NB4 (cell line): Measurements from ENCODE around the gene DENND5B.

ENCODE experiments used
- DNase-seq: peaks from one replicate; pipeline ENCODE4 v3.0.0; 2010; ENCODE audit warnings: low read depth
- H3K4me3 ChIP-seq: one replicate; pipeline ENCODE4 v1.5.1; 2011; ENCODE audit warnings: mild to moderate bottlenecking, low read depth, low read length, moderate library complexity
- CTCF ChIP-seq: IDR thresholded peaks from one replicate; pipeline ENCODE4 v1.5.1; 2012; ENCODE audit warnings: low read depth, low read length
- MAX ChIP-seq: IDR thresholded peaks from 2 replicates; pipeline ENCODE4 v1.6.1; 2011; ENCODE audit warnings: low read depth, low read length
- MYC ChIP-seq: IDR thresholded peaks from 2 replicates; pipeline ENCODE4 v1.6.1; 2011; ENCODE audit warnings: low read depth, low read length
- POLR2A ChIP-seq: IDR thresholded peaks from 2 replicates; pipeline ENCODE4 v1.6.1; 2011; ENCODE audit warnings: mild to moderate bottlenecking; ENCODE audit not compliant: insufficient read length; ENCODE audit errors: extremely low read depth

DENND5B gene

GRCh38 chr12:31444736-31445135 is 146.2 kb downstream of the DENND5B start:
- TF ChIP-seq POLR2A (no peak), MAX (no peak), CTCF (no peak), MYC (no peak)
- no peak for DNase-seq
- no peak overlapping the region for H3K4me3 ChIP-seq

GRCh38 chr12:31440586-31440985 is 150.3 kb downstream of the DENND5B start:
- no peak overlapping the region for H3K4me3 ChIP-seq
- DNase-seq = no peak
- TF ChIP-seq MYC = no peak
- TF ChIP-seq MAX = no peak
- TF ChIP-seq POLR2A = no peak
- TF ChIP-seq CTCF = no peak

GRCh38 chr12:31440134-31440533 is 150.8 kb downstream of the DENND5B start:
- TF ChIP-seq MAX = no peak
- TF ChIP-seq MYC = no peak
- no peak for TF ChIP-seq POLR2A
- TF ChIP-seq CTCF = no peak
- peak; percentile 11 for DNase-seq
- no peak overlapping the region for H3K4me3 ChIP-seq

- no peak for DNase-seq
- no peak overlapping the region for H3K4me3 ChIP-seq
Observed at GRCh38 chr12:31431721-31432240, 159.2 kb downstream of the DENND5B start.

GRCh38 chr12:31423405-31423804 is 167.5 kb downstream of the DENND5B start:
- TF ChIP-seq MYC (no peak), CTCF (no peak), MAX (no peak), POLR2A (no peak)
- DNase-seq = no peak
- H3K4me3 ChIP-seq = no peak overlapping the region

More at GRCh38 chr12:31431721-31432240, 159.2 kb downstream of the DENND5B start:
- no peak for TF ChIP-seq MYC
- no peak for TF ChIP-seq POLR2A
- no peak for TF ChIP-seq CTCF
- TF ChIP-seq MAX = no peak

- H3K4me3 ChIP-seq = no peak overlapping the region
- DNase-seq = no peak
- TF ChIP-seq MAX = no peak
- TF ChIP-seq MYC = no peak
- TF ChIP-seq POLR2A = no peak
- TF ChIP-seq CTCF = no peak
Observed at GRCh38 chr12:31412292-31412801, 178.6 kb downstream of the DENND5B start.
